Neural cell (in vitro differentiated cells): ENCODE data around the gene IL11. TPM values are rescaled to one million over a fixed set of nuclear protein-coding genes. Genes with fewer than 3 reads are reported as not detected.

ENCODE experiments used
- H2AFZ ChIP-seq: fragments of 200-600, 300-800 bp; sonication (generic), shearing (Covaris generic); 2 replicates; pipeline ENCODE4 v1.6.0; 2014; ENCODE audit warnings: low read depth, mild to moderate bottlenecking, antibody characterized with exemption, low read length, moderate library complexity
- H3F3A ChIP-seq: fragments of 200-600 bp; shearing (Covaris generic); 2 replicates; pipeline ENCODE4 v1.6.1; 2016; ENCODE audit warnings: mild to moderate bottlenecking, moderate library complexity, mixed read lengths, antibody characterized with exemption, low read length; ENCODE audit not compliant: insufficient read depth, poor library complexity, severe bottlenecking
- H3K27ac ChIP-seq: fragments of 200-600, 300-800 bp; sonication (generic), shearing (Covaris generic); 2 replicates; pipeline ENCODE4 v1.5.1; 2014; ENCODE audit warnings: mild to moderate bottlenecking, low read length, moderate library complexity
- H3K27me3 ChIP-seq: fragments of 300-800, 200-600 bp; sonication (generic), shearing (Covaris generic); 2 replicates; pipeline ENCODE4 v1.6.0; 2014; ENCODE audit warnings: mild to moderate bottlenecking, low read depth, low read length, moderate library complexity; ENCODE audit not compliant: insufficient read depth
- H3K36me3 ChIP-seq: fragments of 300-800, 200-600 bp; sonication (generic), shearing (Covaris generic); 2 replicates; pipeline ENCODE4 v1.5.1; 2014; ENCODE audit warnings: mild to moderate bottlenecking, antibody characterized with exemption, low read length, moderate library complexity; ENCODE audit not compliant: insufficient read depth
- H3K4me2 ChIP-seq: fragments of 300-800, 200-600 bp; sonication (generic), shearing (Covaris generic); 2 replicates; pipeline ENCODE4 v1.6.0; 2014; ENCODE audit warnings: mild to moderate bottlenecking, low read length
- H3K4me3 ChIP-seq: fragments of 300-800, 200-600 bp; sonication (generic), shearing (Covaris generic); 2 replicates; pipeline ENCODE4 v1.5.1; 2014; ENCODE audit warnings: mild to moderate bottlenecking, low read length, moderate library complexity
- H3K79me2 ChIP-seq: fragments of 200-600 bp; shearing (Covaris generic); replicated peaks from 2 replicates; pipeline ENCODE4 v1.6.0; 2014; ENCODE audit warnings: mild to moderate bottlenecking, low read length, moderate library complexity; ENCODE audit not compliant: insufficient read depth
- H3K9ac ChIP-seq: fragments of 300-800, 200-600 bp; sonication (generic), shearing (Covaris generic); 2 replicates; pipeline ENCODE4 v1.6.1; 2016; ENCODE audit warnings: mild to moderate bottlenecking, low read length, mixed read lengths
- H3K9me2 ChIP-seq: fragments of 200-600 bp; shearing (Covaris generic); 2 replicates; pipeline ENCODE4 v1.6.1; 2016; ENCODE audit warnings: mild to moderate bottlenecking, low read length, mixed read lengths; ENCODE audit not compliant: insufficient read depth
- H3K9me3 ChIP-seq: fragments of 200-600, 300-800 bp; sonication (generic), shearing (Covaris generic); 2 replicates; pipeline ENCODE4 v1.6.1; 2016; ENCODE audit warnings: mild to moderate bottlenecking, mixed run types, low read length, moderate library complexity, mixed read lengths
- H4K20me1 ChIP-seq: fragments of 200-600 bp; shearing (Covaris generic); 2 replicates; pipeline ENCODE4 v1.6.1; 2016; ENCODE audit warnings: mild to moderate bottlenecking, mixed run types; ENCODE audit not compliant: insufficient read depth
- CTCF ChIP-seq: fragments of 450-650 bp; IDR thresholded peaks from 2 replicates; pipeline ENCODE4 v1.5.1; 2014; ENCODE audit warnings: antibody characterized with exemption, mild to moderate bottlenecking, moderate library complexity; ENCODE audit not compliant: poor library complexity, severe bottlenecking
- EP300 ChIP-seq: fragments of 450-650 bp; conservative IDR thresholded peaks from 2 replicates; pipeline ENCODE4 v1.6.1; 2014; ENCODE audit warnings: antibody characterized with exemption, mild to moderate bottlenecking, moderate library complexity; ENCODE audit not compliant: poor library complexity, severe bottlenecking
- EZH2 ChIP-seq: fragments of 200-600, 300-800 bp; shearing (Covaris generic), sonication (generic); IDR thresholded peaks from 2 replicates; pipeline ENCODE4 v1.6.1; 2014; ENCODE audit warnings: antibody characterized with exemption, low read length, borderline replicate concordance, mild to moderate bottlenecking; ENCODE audit not compliant: insufficient read depth, poor library complexity, severe bottlenecking
- MXI1 ChIP-seq: fragments of 450-650 bp; conservative IDR thresholded peaks from 2 replicates; pipeline ENCODE4 v1.6.1; 2014; ENCODE audit warnings: antibody characterized with exemption, mild to moderate bottlenecking; ENCODE audit not compliant: poor library complexity, severe bottlenecking
- POLR2AphosphoS5 ChIP-seq: IDR thresholded peaks from 2 replicates; pipeline ENCODE4 v1.6.1; 2012
- RAD21 ChIP-seq: fragments of 450-650 bp; conservative IDR thresholded peaks from 2 replicates; pipeline ENCODE4 v1.6.1; 2014; ENCODE audit warnings: antibody characterized with exemption, mild to moderate bottlenecking, moderate library complexity
- REST ChIP-seq: IDR thresholded peaks from 2 replicates; pipeline ENCODE4 v1.6.1; 2012; ENCODE audit warnings: borderline replicate concordance
- SMC3 ChIP-seq: fragments of 450-650 bp; conservative IDR thresholded peaks from 2 replicates; pipeline ENCODE4 v1.6.1; 2014; ENCODE audit warnings: antibody characterized with exemption, mild to moderate bottlenecking, moderate library complexity; ENCODE audit not compliant: poor library complexity
- TAF1 ChIP-seq: IDR thresholded peaks from 2 replicates; pipeline ENCODE4 v1.6.1; 2012; ENCODE audit warnings: low read depth
- polyA plus RNA-seq: library from polyadenylated mRNA; depleted of rRNA; stranded (reverse); fragments of >200 nt; gene quantifications from 2 replicates; pipeline ENCODE4 v1.2.3, GENCODE V29; 2014

IL11 gene
- polyA plus RNA-seq, 1 donor from 2014 or later, result 0.62 TPM

- H3K4me2 ChIP-seq, result no peak overlapping the region
- H4K20me1 ChIP-seq, result no peaks in the 10 kb centered on the region
- no peaks in the 10 kb centered on the region for H3K9me2 ChIP-seq
- no peak overlapping the region for H3K4me3 ChIP-seq
- H3K36me3 ChIP-seq, result no peaks in the 10 kb centered on the region
- H3K9me3 ChIP-seq, result no peaks in the 10 kb centered on the region
- H3K27me3 ChIP-seq, result no peaks in the 10 kb centered on the region
- no peak overlapping the region for H3K27ac ChIP-seq
- H2AFZ ChIP-seq, result no peak overlapping the region
- TF ChIP-seq MXI1 (no peak), REST (no peak), EZH2 (no peak), SMC3 (no peak), EP300 (no peak), TAF1 (no peak), CTCF (no peak), RAD21 (no peak), POLR2AphosphoS5 (no peak)
- peaks cover 2% of the 10 kb centered on the region for H3K79me2 ChIP-seq
- no peaks in the 10 kb centered on the region for H3F3A ChIP-seq
- H3K9ac ChIP-seq, result no peak overlapping the region
Observed at GRCh38 chr19:55400281-55401087, 30.2 kb upstream of the IL11 start.

GRCh38 chr19:55398200-55398925 is 28.1 kb upstream of the IL11 start:
- H4K20me1 ChIP-seq, result no peaks in the 10 kb centered on the region
- no peaks in the 10 kb centered on the region for H3K36me3 ChIP-seq
- no peak for TF ChIP-seq REST
- no peak for TF ChIP-seq CTCF
- no peak for TF ChIP-seq EP300
- TF ChIP-seq POLR2AphosphoS5, result no peak
- TF ChIP-seq RAD21, result no peak
- no peak for TF ChIP-seq EZH2
- no peak for TF ChIP-seq SMC3
- no peak for TF ChIP-seq TAF1
- TF ChIP-seq MXI1, result no peak

More at GRCh38 chr19:55398200-55398925, 28.1 kb upstream of the IL11 start:
- Histone ChIP-seq H3K9me3 (no peaks in the 10 kb centered on the region), H2AFZ (no peak overlapping the region), H3K9ac (no peak overlapping the region), H3F3A (no peaks in the 10 kb centered on the region), H3K4me3 (no peak overlapping the region), H3K27me3 (no peaks in the 10 kb centered on the region), H3K27ac (no peak overlapping the region), H3K79me2 (no peaks in the 10 kb centered on the region), H3K4me2 (no peak overlapping the region), H3K9me2 (no peaks in the 10 kb centered on the region)
